H1 (cell line): ENCODE data around the gene MPP3. TPM values are rescaled to one million over a fixed set of nuclear protein-coding genes. Genes with fewer than 3 reads are reported as not detected.
A peak's percentile ranks its signal among the peaks of the same experiment; 100 is the strongest.

Experiments
- CTCF ChIA-PET: fragments of 300-600 bp; sonication (Branson Sonifier 250); formaldehyde crosslinking; loops from one replicate; lab custom pipeline; 2021; ENCODE audit not compliant: partially characterized antibody; lab: Charles Lee
- POLR2A ChIA-PET: fragments of 300-600 bp; sonication (Branson Sonifier 250); formaldehyde crosslinking; loops from one replicate; lab custom pipeline; 2021; ENCODE audit warnings: inconsistent platforms; ENCODE audit not compliant: partially characterized antibody; lab: Charles Lee
- DNase-seq, 2 experiments: peaks; one replicate each; pipeline versions ENCODE4 v3.0.0 to v3.0.0-alpha.2; 2010 to 2022; ENCODE audit warnings: low spot score in 2 of 2, low read depth in 1 of 2, mixed read lengths in 1 of 2
- FAIRE-seq: peaks from 2 replicates; lab custom pipeline; 2011; peaks lifted over from hg19 to GRCh38; lab: Jason Lieb, UNC
- H2AFZ ChIP-seq: 2 replicates; pipeline ENCODE4 v1.8.1; 2012; ENCODE audit warnings: low read length, inconsistent platforms
- H2AK5ac ChIP-seq: 2 replicates; pipeline ENCODE4 v1.6.1; 2013; ENCODE audit warnings: low read depth, low read length
- H2BK120ac ChIP-seq: replicated peaks from 2 replicates; pipeline ENCODE3; 2013; ENCODE audit warnings: low read depth, low read length, inconsistent platforms
- H2BK12ac ChIP-seq: 2 replicates; pipeline ENCODE4 v1.6.1; 2013; ENCODE audit warnings: low read depth, low read length
- H2BK15ac ChIP-seq: 2 replicates; pipeline ENCODE4 v1.6.1; 2013; ENCODE audit warnings: low read length
- H2BK20ac ChIP-seq: 2 replicates; pipeline ENCODE4 v1.6.1; 2013; ENCODE audit warnings: low read length
- H2BK5ac ChIP-seq: 2 replicates; pipeline ENCODE4 v1.6.1; 2013; ENCODE audit warnings: low read depth, low read length
- H3K14ac ChIP-seq: 2 replicates; pipeline ENCODE4 v1.6.1; 2013; ENCODE audit warnings: inconsistent platforms; ENCODE audit not compliant: insufficient read length
- H3K18ac ChIP-seq: 2 replicates; pipeline ENCODE4 v1.6.1; 2013; ENCODE audit warnings: low read length; ENCODE audit errors: extremely low read depth
- H3K23ac ChIP-seq: 2 replicates; pipeline ENCODE4 v1.6.1; 2013; ENCODE audit warnings: inconsistent platforms; ENCODE audit not compliant: insufficient read length
- H3K23me2 ChIP-seq: 2 replicates; pipeline ENCODE4 v1.6.1; 2013; ENCODE audit warnings: low read depth, low read length
- H3K27ac ChIP-seq: 2 replicates; pipeline ENCODE4 v1.6.1; 2011; ENCODE audit warnings: low read depth, low read length, inconsistent platforms
- H3K27me3 ChIP-seq, 4 experiments: replicated peaks in 1 of 4; 1 replicate in 1 of 4; 2 replicates in 3 of 4; pipeline versions ENCODE4 v1.6.1 to v1.8.1; 2011 to 2013; ENCODE audit warnings: low read length in 3 of 4, mild to moderate bottlenecking in 3 of 4, inconsistent platforms in 2 of 4, mixed read lengths in 2 of 4, moderate library complexity in 1 of 4; ENCODE audit not compliant: control insufficient read depth in 3 of 4, insufficient read depth in 3 of 4; ENCODE audit errors: extremely low read depth in 1 of 4
- H3K36me3 ChIP-seq, 4 experiments: 2 replicates each; pipeline versions ENCODE4 v1.6.1 to v1.8.1; 2011 to 2013; ENCODE audit warnings: mild to moderate bottlenecking in 4 of 4, low read length in 3 of 4, moderate library complexity in 2 of 4, control low read depth in 1 of 4, inconsistent platforms in 1 of 4; ENCODE audit not compliant: insufficient read depth in 4 of 4, control insufficient read depth in 2 of 4
- H3K4ac ChIP-seq: replicated peaks from 2 replicates; pipeline ENCODE3; 2013; ENCODE audit warnings: low read length, low read depth, mixed read lengths, inconsistent platforms; ENCODE audit not compliant: insufficient read length
- H3K4me1 ChIP-seq, 4 experiments: replicated peaks in 1 of 4; 1 replicate in 1 of 4; 2 replicates in 3 of 4; pipeline versions ENCODE4 v1.6.1 to v1.8.1; 2011 to 2013; ENCODE audit warnings: low read length in 3 of 4, inconsistent platforms in 2 of 4, mixed read lengths in 1 of 4; ENCODE audit not compliant: insufficient read depth in 4 of 4, control insufficient read depth in 3 of 4
- H3K4me2 ChIP-seq, 2 experiments: 2 replicates each; pipeline versions ENCODE4 v1.6.1 to v1.8.1; 2011 to 2013; ENCODE audit warnings: low read depth in 2 of 2, low read length in 2 of 2, control low read depth in 1 of 2, inconsistent platforms in 1 of 2, mild to moderate bottlenecking in 1 of 2; ENCODE audit not compliant: insufficient read depth in 1 of 2
- H3K4me3 ChIP-seq, 4 experiments: fragments of 200-600, 300-600 bp in 1 of 4; sonication (generic), shearing (Covaris generic), sonication (Bioruptor Twin) in 1 of 4; 2 replicates each; pipeline versions ENCODE4 v1.5.1 to v1.8.1; 2011 to 2016; ENCODE audit warnings: low read length in 4 of 4, low read depth in 3 of 4, control low read depth in 2 of 4, inconsistent platforms in 2 of 4, mild to moderate bottlenecking in 2 of 4, mixed read lengths in 1 of 4, moderate library complexity in 1 of 4; ENCODE audit not compliant: insufficient read depth in 2 of 4; ENCODE audit errors: extremely low read depth in 1 of 4
- H3K56ac ChIP-seq: replicated peaks from 2 replicates; pipeline ENCODE3; 2013; ENCODE audit warnings: low read depth, mild to moderate bottlenecking, mixed read lengths, low read length, inconsistent platforms; ENCODE audit not compliant: insufficient read length
- H3K79me1 ChIP-seq: 2 replicates; pipeline ENCODE4 v1.6.1; 2013; ENCODE audit warnings: low read depth, low read length, control low read depth
- H3K79me2 ChIP-seq, 2 experiments: 2 replicates each; pipeline versions ENCODE4 v1.6.1 to v1.8.1; 2012 to 2013; ENCODE audit warnings: low read length in 2 of 2, mild to moderate bottlenecking in 2 of 2, inconsistent platforms in 1 of 2; ENCODE audit not compliant: insufficient read depth in 2 of 2, control insufficient read depth in 1 of 2
- H3K9ac ChIP-seq, 4 experiments: replicated peaks in 1 of 4; 1 replicate in 1 of 4; 2 replicates in 3 of 4; pipeline versions ENCODE4 v1.6.1 to v1.8.1; 2011 to 2013; ENCODE audit warnings: low read depth in 3 of 4, low read length in 3 of 4, control low read depth in 2 of 4, mild to moderate bottlenecking in 2 of 4, moderate library complexity in 2 of 4, inconsistent platforms in 1 of 4; ENCODE audit errors: extremely low read depth in 1 of 4
- H3K9me3 ChIP-seq, 2 experiments: 2 replicates each; pipeline versions ENCODE4 v1.6.1 to v1.8.1; 2012 to 2013; ENCODE audit warnings: mild to moderate bottlenecking in 2 of 2, moderate library complexity in 2 of 2, control low read depth in 1 of 2, inconsistent platforms in 1 of 2, low read depth in 1 of 2, low read length in 1 of 2, mixed read lengths in 1 of 2; ENCODE audit not compliant: insufficient read depth in 2 of 2
- H4K20me1 ChIP-seq, 2 experiments: replicated peaks in 1 of 2; 2 replicates each; pipeline versions ENCODE3 to v1.8.1; 2011 to 2013; ENCODE audit warnings: inconsistent platforms in 2 of 2, low read length in 2 of 2, mild to moderate bottlenecking in 1 of 2; ENCODE audit not compliant: insufficient read depth in 2 of 2, control insufficient read depth in 1 of 2
- H4K5ac ChIP-seq: 2 replicates; pipeline ENCODE4 v1.6.1; 2013; ENCODE audit warnings: low read length, low read depth, mixed read lengths, inconsistent platforms; ENCODE audit not compliant: insufficient read length
- H4K8ac ChIP-seq: 2 replicates; pipeline ENCODE4 v1.8.0; 2013; ENCODE audit warnings: mild to moderate bottlenecking, moderate library complexity, low read length, inconsistent platforms; ENCODE audit not compliant: insufficient read depth; ENCODE audit errors: extremely low read depth
- H4K91ac ChIP-seq: replicated peaks from 2 replicates; pipeline ENCODE3; 2013; ENCODE audit warnings: low read length, mixed read lengths, inconsistent platforms; ENCODE audit not compliant: insufficient read length
- MAX ChIP-seq: IDR thresholded peaks from 2 replicates; pipeline ENCODE4 v1.6.1; 2012; ENCODE audit warnings: inconsistent platforms
- RAD21 ChIP-seq, 2 experiments: IDR thresholded peaks in 1 of 2; conservative IDR thresholded peaks in 1 of 2; 2 replicates each; pipeline ENCODE4 v1.6.1; 2011; ENCODE audit warnings: low read depth in 2 of 2, low read length in 2 of 2, improper control_type of control experiment in 1 of 2, inconsistent platforms in 1 of 2, mild to moderate bottlenecking in 1 of 2, moderate library complexity in 1 of 2
- YY1 ChIP-seq: IDR thresholded peaks from 2 replicates; pipeline ENCODE4 v1.6.1; 2011; ENCODE audit warnings: low read depth, mild to moderate bottlenecking, low read length
- WGBS, 2 experiments: shearing (Covaris generic) in 1 of 2; methylation state at CpG; one replicate each; pipeline versions ENCODE4 v1.1.6 to v1.1.7; 2013 to 2015; ENCODE audit warnings: low lambda C conversion rate in 2 of 2, mixed read lengths in 2 of 2, inconsistent platforms in 1 of 2, low coverage in 1 of 2, missing lambda C conversion rate in 1 of 2; ENCODE audit not compliant: insufficient replicate concordance in 2 of 2, insufficient coverage in 1 of 2, insufficient read length in 1 of 2; ENCODE audit errors: extremely low coverage in 1 of 2, missing lambda C conversion rate in 1 of 2; 5-methylcytosine and 5-hydroxymethylcytosine counted together
- polyA plus RNA-seq, 7 experiments: library from polyadenylated mRNA; depleted of rRNA in 3 of 7; stranded (reverse) in 5 of 7; unstranded in 2 of 7; fragments of >200 nt in 5 of 7; fragments of 200-250 nt in 2 of 7; gene quantifications; 1 replicate in 5 of 7; 2 replicates in 1 of 7; 4 replicates in 1 of 7; pipeline versions ENCODE4 v1.2.1 to v1.2.3, GENCODE V29; 2011 to 2013; ENCODE audit warnings: missing spikeins in 2 of 7, mixed read lengths in 2 of 7
- total RNA-seq: library from RNA; stranded (reverse); fragmentation: NEBNext Ultra II Directional; extraction: Animal tissue kit (Norgen Biotek cat#: 25700); gene quantifications from 2 replicates; pipeline ENCODE4 v1.2.1, GENCODE V29; 2021
- TF ChIP-seq, protein P1 (sequence below): IDR thresholded peaks from 2 replicates; pipeline ENCODE4 v1.6.1; 2012; ENCODE audit warnings: inconsistent platforms
- TF ChIP-seq, protein P2 (sequence below), 3 experiments: IDR thresholded peaks; 1 replicate in 2 of 3; 2 replicates in 1 of 3; pipeline versions ENCODE4 v1.5.1 to v1.6.1; 2011; ENCODE audit warnings: low read length in 3 of 3, mild to moderate bottlenecking in 3 of 3, inconsistent platforms in 2 of 3, low read depth in 1 of 3, moderate library complexity in 1 of 3; ENCODE audit not compliant: insufficient read depth in 1 of 3; ENCODE audit errors: control extremely low read depth in 1 of 3

The MPP3 gene
- total and polyA plus RNA-seq, 2 of the 8 experiments (the other 6 are each of a cell fraction or from before 2014, with no cell fraction given) = 3.1 to 6.1 TPM

GRCh38 chr17:43880420-43880991 is 47.6 kb upstream of the MPP3 start:
- H2AK5ac ChIP-seq = no peak overlapping the region
- H3K27me3 ChIP-seq = no peaks in the 10 kb centered on the region
- 73% methylated on average over 20 of the region's 20 CpGs; no CpG with 5 or more reads in 1 of the 2 experiments for WGBS, 2 experiments
- no peak overlapping the region for H2BK12ac ChIP-seq
- FAIRE-seq (peak; percentile 52), DNase-seq (peak in 1 of 2 experiments; percentile 86)
- no peak overlapping the region for H2BK120ac ChIP-seq
- no peak overlapping the region for H3K4me2 ChIP-seq
- no peak overlapping the region; the same call in 1 of the 2 replicates for H4K8ac ChIP-seq
- H3K27ac ChIP-seq = no peak overlapping the region
- no peak overlapping the region for H3K4me3 ChIP-seq
- no peaks in the 10 kb centered on the region; a peak in 2 of 8 replicates for H3K36me3 ChIP-seq
- H4K91ac ChIP-seq = no peak overlapping the region
- no peak overlapping the region for H3K18ac ChIP-seq
- no peaks in the 10 kb centered on the region for H3K23me2 ChIP-seq
- H3K4ac ChIP-seq = no peak overlapping the region
- H3K23ac ChIP-seq = no peak overlapping the region
- ChIA-PET POLR2A (interaction anchor here (0.8 kb wide), 1 partner anchor 229 kb away, joined by 3 read pairs; no protein-coding TSS in a partner anchor), CTCF (interaction anchor here (0.5 to 10.0 kb wide), 43 partner anchors 15 to 1577 kb away, joined by 3 to 403 read pairs (median 4); partner anchors contain the start of genes CD300LG, FAM171A2, MPP2 and PPY)
- H3K79me1 ChIP-seq = no peaks in the 10 kb centered on the region
- no peak overlapping the region for H3K14ac ChIP-seq
- no peak overlapping the region for H2BK5ac ChIP-seq
- no peak overlapping the region for H2BK20ac ChIP-seq
- H3K9me3 ChIP-seq = no peaks in the 10 kb centered on the region
- TF ChIP-seq, protein P1, sequence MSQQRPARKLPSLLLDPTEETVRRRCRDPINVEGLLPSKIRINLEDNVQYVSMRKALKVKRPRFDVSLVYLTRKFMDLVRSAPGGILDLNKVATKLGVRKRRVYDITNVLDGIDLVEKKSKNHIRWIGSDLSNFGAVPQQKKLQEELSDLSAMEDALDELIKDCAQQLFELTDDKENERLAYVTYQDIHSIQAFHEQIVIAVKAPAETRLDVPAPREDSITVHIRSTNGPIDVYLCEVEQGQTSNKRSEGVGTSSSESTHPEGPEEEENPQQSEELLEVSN = no peak
- TF ChIP-seq, protein P2, sequence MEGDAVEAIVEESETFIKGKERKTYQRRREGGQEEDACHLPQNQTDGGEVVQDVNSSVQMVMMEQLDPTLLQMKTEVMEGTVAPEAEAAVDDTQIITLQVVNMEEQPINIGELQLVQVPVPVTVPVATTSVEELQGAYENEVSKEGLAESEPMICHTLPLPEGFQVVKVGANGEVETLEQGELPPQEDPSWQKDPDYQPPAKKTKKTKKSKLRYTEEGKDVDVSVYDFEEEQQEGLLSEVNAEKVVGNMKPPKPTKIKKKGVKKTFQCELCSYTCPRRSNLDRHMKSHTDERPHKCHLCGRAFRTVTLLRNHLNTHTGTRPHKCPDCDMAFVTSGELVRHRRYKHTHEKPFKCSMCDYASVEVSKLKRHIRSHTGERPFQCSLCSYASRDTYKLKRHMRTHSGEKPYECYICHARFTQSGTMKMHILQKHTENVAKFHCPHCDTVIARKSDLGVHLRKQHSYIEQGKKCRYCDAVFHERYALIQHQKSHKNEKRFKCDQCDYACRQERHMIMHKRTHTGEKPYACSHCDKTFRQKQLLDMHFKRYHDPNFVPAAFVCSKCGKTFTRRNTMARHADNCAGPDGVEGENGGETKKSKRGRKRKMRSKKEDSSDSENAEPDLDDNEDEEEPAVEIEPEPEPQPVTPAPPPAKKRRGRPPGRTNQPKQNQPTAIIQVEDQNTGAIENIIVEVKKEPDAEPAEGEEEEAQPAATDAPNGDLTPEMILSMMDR (IDR thresholded peaks at IDR 0.05; ENCODE audit: control extremely low read depth in 1 of 3, insufficient read depth in 1 of 3, low read depth in 1 of 3, low read length in 3 of 3) = peak; percentile 90 to 95 (median 92)
- TF ChIP-seq RAD21 (IDR thresholded peaks at IDR 0.05 in 1 of 2, conservative IDR thresholded peaks at IDR 0.05 in 1 of 2; ENCODE audit: low read depth in 2 of 2, low read length in 2 of 2) = peak; percentile 32 to 52
- peak; percentile 47 for TF ChIP-seq MAX
- TF ChIP-seq YY1 = peak; percentile 69; the same call in 1 of the 2 replicates
- no peaks in the 10 kb centered on the region for H3K79me2 ChIP-seq
- H2AFZ ChIP-seq = no peak overlapping the region
- H4K5ac ChIP-seq = no peak overlapping the region
- H3K4me1 ChIP-seq = peaks cover 0 to 8% (median 6%) of the 10 kb centered on the region in 4 experiments; a peak in 5 of 7 replicates
- no peak overlapping the region for H3K9ac ChIP-seq
- H2BK15ac ChIP-seq = no peak overlapping the region
- no peak overlapping the region for H3K56ac ChIP-seq
- H4K20me1 ChIP-seq = peaks cover 0 to 8% of the 10 kb centered on the region in 2 experiments
